GM12865 (cell line): ENCODE measurements around the gene CFAP299.

ENCODE experiments used
- DNase-seq: peaks from one replicate; pipeline ENCODE4 v3.0.0; 2010; ENCODE audit warnings: low read depth
- H3K4me3 ChIP-seq: 2 replicates; pipeline ENCODE4 v1.5.1; 2011; ENCODE audit warnings: mild to moderate bottlenecking, low read depth, low read length, control low read depth
- CTCF ChIP-seq: IDR thresholded peaks from 2 replicates; pipeline ENCODE4 v1.5.1; 2011; ENCODE audit warnings: low read length, control low read depth, low read depth, inconsistent platforms; ENCODE audit not compliant: insufficient read depth; ENCODE audit errors: missing control alignments

Gene CFAP299

GRCh38 chr4:80386281-80386886, 50.9 kb downstream of the CFAP299 start:
- no peak for DNase-seq
- TF ChIP-seq CTCF = no peak
- H3K4me3 ChIP-seq = no peak overlapping the region

DNA sequence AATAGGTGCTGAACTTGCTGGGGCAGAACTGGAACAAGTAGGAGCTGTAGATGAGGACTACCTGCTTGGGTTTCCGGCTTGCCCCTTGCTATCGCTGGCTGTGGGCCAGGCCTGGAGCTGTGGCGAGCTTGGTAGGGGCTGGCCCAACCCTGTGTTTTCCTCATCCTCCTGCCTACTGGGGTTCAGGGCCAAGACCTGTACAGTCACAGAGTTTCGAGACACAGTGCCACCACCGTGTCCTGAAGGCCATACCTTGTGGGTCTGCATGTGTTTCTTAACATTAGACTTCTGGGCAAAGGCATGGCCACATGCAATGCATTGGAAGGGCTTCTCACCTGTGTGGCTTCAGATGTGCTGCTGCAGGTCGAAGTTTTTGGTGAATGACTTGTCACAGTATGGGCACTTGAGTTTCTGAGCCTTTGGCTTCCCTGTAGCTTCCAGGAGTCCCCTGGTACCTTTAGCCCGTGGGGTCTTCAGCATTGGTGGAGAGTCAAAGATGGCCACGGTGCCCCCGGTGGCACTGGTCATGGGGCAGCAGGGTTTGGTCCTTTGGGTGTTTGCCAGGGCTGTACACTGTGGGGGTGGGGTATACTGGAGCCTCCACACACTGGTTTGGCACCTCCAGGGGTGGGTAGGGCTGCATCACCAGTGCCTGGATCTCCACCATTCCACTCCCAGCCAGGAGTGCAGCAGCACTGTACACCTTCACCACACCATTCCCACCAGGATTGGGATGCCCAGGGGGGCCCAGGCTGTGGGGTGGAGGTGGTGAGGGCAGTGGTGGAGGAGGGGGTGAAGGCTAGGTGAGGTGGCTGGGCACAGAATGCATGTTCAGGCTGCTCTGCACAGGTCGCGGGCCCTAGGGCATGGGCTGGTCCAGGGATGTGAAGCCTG, 52.1 kb downstream of the CFAP299 start:
- no peak overlapping the region for H3K4me3 ChIP-seq
- DNase-seq = no peak
- no peak for TF ChIP-seq CTCF

- TF ChIP-seq CTCF = no peak
- no peak for DNase-seq
- no peak overlapping the region for H3K4me3 ChIP-seq
Observed at GRCh38 chr4:80388284-80388607, 52.7 kb downstream of the CFAP299 start.

- no peak for DNase-seq
- H3K4me3 ChIP-seq = no peak overlapping the region
- TF ChIP-seq CTCF = no peak
Observed at GRCh38 chr4:80390178-80390577, 54.6 kb downstream of the CFAP299 start.

GRCh38 chr4:80393246-80393969, 57.9 kb downstream of the CFAP299 start:
- H3K4me3 ChIP-seq = no peak overlapping the region
- DNase-seq = no peak
- TF ChIP-seq CTCF = no peak

GRCh38 chr4:80393970-80394250, 58.4 kb downstream of the CFAP299 start:
- no peak for TF ChIP-seq CTCF
- DNase-seq = no peak
- no peak overlapping the region for H3K4me3 ChIP-seq
